KOPT-K1 (cell line): Measurements from ENCODE around the gene CEMIP.
"Not testable (repeated sequence)": the region's sequence is repeated elsewhere in the genome, so short reads cannot be mapped to it uniquely, and the experiment has no call there.

Source experiments
- H3K27ac ChIP-seq: fragments of 200-600 bp; sonication (generic); 2 replicates; pipeline ENCODE4 v1.5.1; 2016; ENCODE audit warnings: antibody characterized with exemption, mild to moderate bottlenecking, low read depth, low read length; ENCODE audit not compliant: poor library complexity, severe bottlenecking
- H3K36me3 ChIP-seq: fragments of 200-600 bp; sonication (generic); 2 replicates; pipeline ENCODE4 v1.5.1; 2017; ENCODE audit warnings: antibody characterized with exemption, mild to moderate bottlenecking, low read length, moderate library complexity; ENCODE audit not compliant: insufficient read depth
- H3K9me3 ChIP-seq: fragments of 200-600 bp; sonication (generic); 2 replicates; pipeline ENCODE4 v1.5.1; 2017; ENCODE audit warnings: antibody characterized with exemption, low read length, mild to moderate bottlenecking; ENCODE audit not compliant: insufficient read depth, poor library complexity, severe bottlenecking

CEMIP gene

GRCh38 chr15:80953001-80953952 is 174.1 kb downstream of the CEMIP start:
- Histone ChIP-seq H3K36me3 (peaks cover 4% of the 10 kb centered on the region; the same call in 1 of the 2 replicates), H3K9me3 (no peaks in the 10 kb centered on the region), H3K27ac (no peak overlapping the region)

- peaks cover 5% of the 10 kb centered on the region; the same call in 1 of the 2 replicates for H3K36me3 ChIP-seq
- no peaks in the 10 kb centered on the region for H3K9me3 ChIP-seq
- H3K27ac ChIP-seq: no peak overlapping the region
These were observed 175.0 kb downstream of the CEMIP start for GRCh38 chr15:80953953-80954778.

- H3K9me3 ChIP-seq, H3K27ac ChIP-seq: not testable (repeated sequence)
- peaks cover 16% of the 10 kb centered on the region; the same call in 1 of the 2 replicates for H3K36me3 ChIP-seq
These were observed 176.6 kb downstream of the CEMIP start for GRCh38 chr15:80955571-80956452.

- no peak overlapping the region for H3K27ac ChIP-seq
- H3K9me3 ChIP-seq: no peaks in the 10 kb centered on the region
- H3K36me3 ChIP-seq: peaks cover 16% of the 10 kb centered on the region; the same call in 1 of the 2 replicates
These were observed 178.4 kb downstream of the CEMIP start for GRCh38 chr15:80957556-80957955.

- H3K9me3 ChIP-seq: no peaks in the 10 kb centered on the region
- H3K36me3 ChIP-seq: peaks cover 16% of the 10 kb centered on the region; the same call in 1 of the 2 replicates
- H3K27ac ChIP-seq: no peak overlapping the region
These were observed 178.8 kb downstream of the CEMIP start for GRCh38 chr15:80957976-80958375.

- Histone ChIP-seq H3K9me3 (no peaks in the 10 kb centered on the region), H3K27ac (no peak overlapping the region), H3K36me3 (peaks cover 16% of the 10 kb centered on the region; the same call in 1 of the 2 replicates)
These were observed 179.8 kb downstream of the CEMIP start for GRCh38 chr15:80958818-80959495.

- not testable (repeated sequence) for H3K9me3 ChIP-seq, H3K27ac ChIP-seq
- H3K36me3 ChIP-seq: peaks cover 24% of the 10 kb centered on the region
These were observed 186.3 kb downstream of the CEMIP start for GRCh38 chr15:80965454-80965853.

- H3K9me3 ChIP-seq: no peaks in the 10 kb centered on the region
- H3K27ac ChIP-seq: no peak overlapping the region
- H3K36me3 ChIP-seq: peaks cover 28% of the 10 kb centered on the region
These were observed 187.4 kb downstream of the CEMIP start for GRCh38 chr15:80966431-80967197.

- H3K27ac ChIP-seq: no peak overlapping the region
- peaks cover 28% of the 10 kb centered on the region for H3K36me3 ChIP-seq
- H3K9me3 ChIP-seq: no peaks in the 10 kb centered on the region
These were observed 188.3 kb downstream of the CEMIP start for GRCh38 chr15:80967451-80967850.

GRCh38 chr15:80967991-80968510 is 188.9 kb downstream of the CEMIP start:
- no peaks in the 10 kb centered on the region for H3K9me3 ChIP-seq
- H3K36me3 ChIP-seq: peaks cover 28% of the 10 kb centered on the region
- H3K27ac ChIP-seq: no peak overlapping the region

- Histone ChIP-seq H3K36me3 (peaks cover 33% of the 10 kb centered on the region), H3K9me3 (no peaks in the 10 kb centered on the region), H3K27ac (no peak overlapping the region)
These were observed 190.1 kb downstream of the CEMIP start for GRCh38 chr15:80969316-80969715.

GRCh38 chr15:80970018-80970657 is 191.0 kb downstream of the CEMIP start:
- no peak overlapping the region for H3K27ac ChIP-seq
- peaks cover 36% of the 10 kb centered on the region for H3K36me3 ChIP-seq
- H3K9me3 ChIP-seq: no peaks in the 10 kb centered on the region

- H3K9me3 ChIP-seq: no peaks in the 10 kb centered on the region
- H3K27ac ChIP-seq: no peak overlapping the region
These were observed 191.5 kb downstream of the CEMIP start for GRCh38 chr15:80970658-80971057.

More at GRCh38 chr15:80970658-80971057, 191.5 kb downstream of the CEMIP start:
- peaks cover 41% of the 10 kb centered on the region for H3K36me3 ChIP-seq
